Vagina (tissue), 2 donors: ENCODE measurements around the gene TMOD3.

ENCODE experiments used
- POLR2AphosphoS5 ChIP-seq, 2 donors: sonication (generic); formaldehyde crosslinking; IDR thresholded peaks; one replicate each; pipeline ENCODE4 v1.9.0; 2017; ENCODE audit warnings: antibody characterized with exemption in 2 of 2, mild to moderate bottlenecking in 2 of 2, low read depth in 1 of 2; ENCODE audit not compliant: insufficient read depth in 1 of 2
- TF ChIP-seq, protein P1 (sequence below), 3 experiments: fragments of 450-650 bp in 2 of 3; fragments of 200-600 bp in 1 of 3; sonication (generic) in 1 of 3; IDR thresholded peaks; one replicate each; pipeline ENCODE4 v1.5.1; 2017 to 2019; ENCODE audit warnings: antibody characterized with exemption in 3 of 3, mild to moderate bottlenecking in 2 of 3, moderate library complexity in 2 of 3

DNA sequence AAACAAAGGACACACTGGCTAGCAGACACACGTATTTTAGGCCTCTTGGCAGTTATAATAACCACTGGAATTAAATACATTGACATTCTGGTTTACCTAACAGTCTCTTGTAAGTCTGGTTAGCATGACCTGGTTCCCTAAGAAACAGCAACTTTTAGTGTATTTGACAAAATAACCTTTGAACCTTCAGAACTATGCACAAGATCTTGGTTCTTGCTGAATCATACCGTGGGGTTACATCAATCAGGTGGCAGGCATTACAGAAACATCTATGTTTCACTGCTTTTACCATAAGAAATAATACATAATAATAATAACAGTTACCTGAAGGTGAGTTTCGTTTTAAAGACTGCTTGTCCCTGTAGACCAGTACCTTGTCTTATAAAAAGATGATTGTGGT is 123.4 kb downstream of the TMOD3 start:
- TF ChIP-seq, protein P1, sequence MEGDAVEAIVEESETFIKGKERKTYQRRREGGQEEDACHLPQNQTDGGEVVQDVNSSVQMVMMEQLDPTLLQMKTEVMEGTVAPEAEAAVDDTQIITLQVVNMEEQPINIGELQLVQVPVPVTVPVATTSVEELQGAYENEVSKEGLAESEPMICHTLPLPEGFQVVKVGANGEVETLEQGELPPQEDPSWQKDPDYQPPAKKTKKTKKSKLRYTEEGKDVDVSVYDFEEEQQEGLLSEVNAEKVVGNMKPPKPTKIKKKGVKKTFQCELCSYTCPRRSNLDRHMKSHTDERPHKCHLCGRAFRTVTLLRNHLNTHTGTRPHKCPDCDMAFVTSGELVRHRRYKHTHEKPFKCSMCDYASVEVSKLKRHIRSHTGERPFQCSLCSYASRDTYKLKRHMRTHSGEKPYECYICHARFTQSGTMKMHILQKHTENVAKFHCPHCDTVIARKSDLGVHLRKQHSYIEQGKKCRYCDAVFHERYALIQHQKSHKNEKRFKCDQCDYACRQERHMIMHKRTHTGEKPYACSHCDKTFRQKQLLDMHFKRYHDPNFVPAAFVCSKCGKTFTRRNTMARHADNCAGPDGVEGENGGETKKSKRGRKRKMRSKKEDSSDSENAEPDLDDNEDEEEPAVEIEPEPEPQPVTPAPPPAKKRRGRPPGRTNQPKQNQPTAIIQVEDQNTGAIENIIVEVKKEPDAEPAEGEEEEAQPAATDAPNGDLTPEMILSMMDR (IDR thresholded peaks at IDR 0.05) = no peak
- no peak for TF ChIP-seq POLR2AphosphoS5 (IDR thresholded peaks at IDR 0.05; ENCODE audit: insufficient read depth in 1 of 2, low read depth in 1 of 2)
